ENCODE measurements around the gene PILRB. TPM values are rescaled to one million over a fixed set of nuclear protein-coding genes. Genes with fewer than 3 reads are reported as not detected.

The PILRB gene
- total RNA-seq (2011; cell fraction: chromatin; rRNA removed; ENCODE audit: low replicate concordance) = 248 and 523 TPM in 2 replicates
- total RNA-seq (2011; cell fraction: nucleolus; rRNA removed) = 303 and 304 TPM in 2 replicates
- 245 and 257 TPM in 2 replicates for total RNA-seq (2011; cell fraction: nucleoplasm; rRNA removed)
- total RNA-seq (2014; rRNA removed) (37.0 and 37.7 TPM in 2 replicates), total RNA-seq (2014; rRNA removed; fragmentation: Illumina TruSeq; extraction: Trizol) (14.4 and 25.4 TPM in 2 replicates), total RNA-seq (2015; rRNA removed; fragmentation: Illumina TruSeq; extraction: Trizol) (30.7 and 32.3 TPM in 2 replicates), total RNA-seq (2021) (39.0 and 45.3 TPM in 2 replicates), polyA plus RNA-seq (2011; rRNA removed) (39.2 and 56.1 TPM in 2 replicates), polyA plus RNA-seq (2014; fragmentation: Illumina TruSeq; extraction: Trizol) (49.9 and 56.7 TPM in 2 replicates), polyA plus RNA-seq (2014; fragmentation: Nextera tagmentation; extraction: Ambion mirVana) (1 to 10 TPM; 6.2 to 7.1 TPM), polyA plus RNA-seq (2014; rRNA removed) (94.6 and 99.3 TPM in 2 replicates), polyA minus RNA-seq (2011; rRNA and poly(A)+ RNA removed) (8.3 and 12.6 TPM in 2 replicates), Bru-seq, nascent RNA (percentile 92 among the genes with signal in this experiment), BruChase-seq, experiment 1, labeled RNA remaining after a 2-hour chase (percentile 89 among the genes with signal in this experiment), BruChase-seq, experiment 2, labeled RNA remaining after a 6-hour chase (percentile 89 among the genes with signal in this experiment)
- polyA plus RNA-seq (2011; cell fraction: cytosol; rRNA removed) = 30.7 and 45.8 TPM in 2 replicates
- 448 and 634 TPM in 2 replicates for polyA plus RNA-seq (2011; cell fraction: nucleus; rRNA removed)
- 39.7 and 51.9 TPM in 2 replicates for polyA plus RNA-seq (2012)
- 2.9 and 8.4 TPM in 2 replicates for polyA minus RNA-seq (2011; cell fraction: cytosol; rRNA and poly(A)+ RNA removed)
- polyA minus RNA-seq (2011; cell fraction: nucleus; rRNA and poly(A)+ RNA removed) = 43.1 and 49.8 TPM in 2 replicates
- long read RNA-seq, experiment 1, partial matches to known transcripts = 3 of 30 reads
- long read RNA-seq, experiment 1, other reads (novel, unspliced or antisense) = 26 of 30 reads
- long read RNA-seq, experiment 2, partial matches to known transcripts = 0 of 4 reads
- long read RNA-seq, experiment 2, other reads (novel, unspliced or antisense) = 3 of 4 reads
- long read RNA-seq, experiment 3, partial matches to known transcripts = 0 of 2 reads
- long read RNA-seq, experiment 3, other reads (novel, unspliced or antisense) = 2 of 2 reads

- DNase-seq (ENCODE audit: extremely low read depth in 1 of 4, low spot score in 3 of 4) = peak in 1 of 4 experiments; percentile 30
- BruUV-seq (replicated peaks) = no TSS peak
- no peaks in the 10 kb centered on the region for H3K9me3 ChIP-seq (replicated peaks; ENCODE audit: control insufficient read depth, insufficient read depth, low read depth, low read length)
- intact Hi-C loops (cut with micrococcal nuclease) (no loop called here), in situ Hi-C loops (cut with MboI) (no loop called here)
- no peak within 1 kb of the TSS for H3K4me2 ChIP-seq (ENCODE audit: insufficient read depth, low read length)
- ChIA-PET POLR2A (interaction anchor here (0.9 to 2.1 kb wide), 3 partner anchors 10 to 70 kb away, joined by 3 to 7 read pairs (median 6); partner anchors contain the start of gene ZCWPW1), CTCF (ENCODE audit: low intra/inter-chr PET ratio) (no interaction called here)
- ATAC-seq = peak; percentile 55
- H3K9ac ChIP-seq (ENCODE audit: insufficient read depth in 1 of 2, low read depth in 2 of 2, low read length in 2 of 2) = no peak within 1 kb of the TSS; a peak in 1 of 4 replicates
- no peak within 1 kb of the TSS for H2AFZ ChIP-seq (ENCODE audit: low read depth, low read length)
- no peak within 1 kb of the TSS for H3K27ac ChIP-seq (ENCODE audit: extremely low read depth, low read depth, low read length)
- H3K36me3 ChIP-seq (ENCODE audit: control insufficient read depth, insufficient read depth, low read length) = peaks cover 97% of the 10 kb centered on the region
- peak; percentile 83 for FAIRE-seq
- no peaks in the 10 kb centered on the region for H3K27me3 ChIP-seq (ENCODE audit: control insufficient read depth in 2 of 2, insufficient read depth in 2 of 2, low read length in 2 of 2)
- H3K9me1 ChIP-seq (ENCODE audit: control insufficient read depth, insufficient read depth, low read length) = no peaks in the 10 kb centered on the region
- peaks cover 6% of the 10 kb centered on the region; the same call in 1 of the 2 replicates for H4K20me1 ChIP-seq (replicated peaks; ENCODE audit: control insufficient read depth, insufficient read depth, low read length)
- peaks cover 0 to 6% of the 10 kb centered on the region in 2 experiments; a peak in 1 of 5 replicates for H3K4me1 ChIP-seq (replicated peaks in 1 of 2; ENCODE audit: control insufficient read depth in 2 of 2, insufficient read depth in 2 of 2, low read length in 2 of 2)
- H3K79me2 ChIP-seq (ENCODE audit: control insufficient read depth, insufficient read depth, low read length) = no peaks in the 10 kb centered on the region
- H3K4me3 ChIP-seq = no peak within 1 kb of the TSS
- 90% methylated on average over 8 of the region's 11 CpGs for WGBS (ENCODE audit: insufficient coverage, low coverage, missing lambda C conversion rate)
- no peak for TF ChIP-seq YBX1 (IDR thresholded peaks at IDR 0.05)
- TF ChIP-seq, protein P1, sequence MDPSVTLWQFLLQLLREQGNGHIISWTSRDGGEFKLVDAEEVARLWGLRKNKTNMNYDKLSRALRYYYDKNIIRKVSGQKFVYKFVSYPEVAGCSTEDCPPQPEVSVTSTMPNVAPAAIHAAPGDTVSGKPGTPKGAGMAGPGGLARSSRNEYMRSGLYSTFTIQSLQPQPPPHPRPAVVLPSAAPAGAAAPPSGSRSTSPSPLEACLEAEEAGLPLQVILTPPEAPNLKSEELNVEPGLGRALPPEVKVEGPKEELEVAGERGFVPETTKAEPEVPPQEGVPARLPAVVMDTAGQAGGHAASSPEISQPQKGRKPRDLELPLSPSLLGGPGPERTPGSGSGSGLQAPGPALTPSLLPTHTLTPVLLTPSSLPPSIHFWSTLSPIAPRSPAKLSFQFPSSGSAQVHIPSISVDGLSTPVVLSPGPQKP (CRISPR knock-in tag; IDR thresholded peaks at IDR 0.05) = no peak
- TF ChIP-seq POLR2AphosphoS5 (IDR thresholded peaks at IDR 0.05; ENCODE audit: control insufficient read depth, insufficient read depth, low read depth, low read length) = peak; percentile 41; the same call in 1 of the 2 replicates
- TF ChIP-seq CTCF (IDR thresholded peaks at IDR 0.05 in 2 of 3, conservative IDR thresholded peaks at IDR 0.05 in 1 of 3; ENCODE audit: insufficient read depth in 2 of 3, low read depth in 1 of 3, low read length in 3 of 3) = peak in 1 of 3 experiments; percentile 10; a peak in 1 of 6 replicates
- TF ChIP-seq POLR2G (IDR thresholded peaks at IDR 0.05; ENCODE audit: low read depth, low read length) = peak; percentile 43; the same call in 1 of the 2 replicates
- TF ChIP-seq, protein P2, sequence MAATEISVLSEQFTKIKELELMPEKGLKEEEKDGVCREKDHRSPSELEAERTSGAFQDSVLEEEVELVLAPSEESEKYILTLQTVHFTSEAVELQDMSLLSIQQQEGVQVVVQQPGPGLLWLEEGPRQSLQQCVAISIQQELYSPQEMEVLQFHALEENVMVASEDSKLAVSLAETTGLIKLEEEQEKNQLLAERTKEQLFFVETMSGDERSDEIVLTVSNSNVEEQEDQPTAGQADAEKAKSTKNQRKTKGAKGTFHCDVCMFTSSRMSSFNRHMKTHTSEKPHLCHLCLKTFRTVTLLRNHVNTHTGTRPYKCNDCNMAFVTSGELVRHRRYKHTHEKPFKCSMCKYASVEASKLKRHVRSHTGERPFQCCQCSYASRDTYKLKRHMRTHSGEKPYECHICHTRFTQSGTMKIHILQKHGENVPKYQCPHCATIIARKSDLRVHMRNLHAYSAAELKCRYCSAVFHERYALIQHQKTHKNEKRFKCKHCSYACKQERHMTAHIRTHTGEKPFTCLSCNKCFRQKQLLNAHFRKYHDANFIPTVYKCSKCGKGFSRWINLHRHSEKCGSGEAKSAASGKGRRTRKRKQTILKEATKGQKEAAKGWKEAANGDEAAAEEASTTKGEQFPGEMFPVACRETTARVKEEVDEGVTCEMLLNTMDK (IDR thresholded peaks at IDR 0.05; ENCODE audit: borderline replicate concordance, insufficient read depth, low read depth, low read length, poor library complexity, severe bottlenecking) = peak; percentile 8
These were observed at the start of gene PILRB for GRCh38 chr7:100358027-100358856. PILRB (plus strand) TSS chr7:100358117; CDS start chr7:100358303, 186 bp downstream.
